ENCODE results near the gene HCFC2. TPM values are rescaled to one million over a fixed set of nuclear protein-coding genes. Genes with fewer than 3 reads are reported as not detected.
A peak's percentile ranks its signal among the peaks of the same experiment; 100 is the strongest.
"Not testable (repeated sequence)": the region's sequence is repeated elsewhere in the genome, so short reads cannot be mapped to it uniquely, and the experiment has no call there.

The HCFC2 gene
- total RNA-seq, 2 donors from 2014 or later, result 14.5 to 15.8 TPM

DNA sequence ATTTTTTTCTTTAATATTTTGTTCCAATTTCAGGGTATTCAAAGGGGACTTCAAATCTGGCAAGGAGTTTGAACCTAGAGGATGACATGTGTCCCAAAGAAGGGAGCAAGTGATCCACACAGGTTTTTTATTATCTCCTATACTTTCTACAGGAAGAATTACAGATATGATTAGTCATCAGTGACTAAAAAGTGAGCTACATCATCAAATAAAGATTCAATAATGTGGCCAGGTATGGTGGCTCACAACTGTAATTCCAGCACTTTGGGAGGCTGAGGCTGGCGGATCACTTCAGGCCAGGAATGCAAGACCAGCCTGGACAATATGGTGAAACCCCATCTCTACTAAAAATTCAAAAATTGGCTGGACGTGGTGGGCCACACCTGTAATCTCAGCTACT is 38.6 kb upstream of the HCFC2 start:
- Histone ChIP-seq H3K4me3 (no peak overlapping the region), H3K4me1 (no peaks in the 10 kb centered on the region), H3K27ac (no peak overlapping the region), H3K36me3 (replicated peaks in 1 of 2; ENCODE audit: insufficient read depth in 1 of 2, low read depth in 2 of 2) (no peaks in the 10 kb centered on the region), H3K27me3 (no peaks in the 10 kb centered on the region), H3K9me3 (no peaks in the 10 kb centered on the region)
- WGBS, 2 donors, result 92 to 97% methylated on average over 2 of the region's 2 CpGs
- no peak for TF ChIP-seq POLR2A (IDR thresholded peaks at IDR 0.05)
- TF ChIP-seq CTCF (IDR thresholded peaks at IDR 0.05), result no peak
- DNase-seq, result no peak
- no peak for ATAC-seq
- intact Hi-C loops (cut with DNase I), result no loop called here

GRCh38 chr12:104026841-104027599 is 37.3 kb upstream of the HCFC2 start:
- no peaks in the 10 kb centered on the region for H3K4me1 ChIP-seq
- H3K9me3 ChIP-seq, result no peaks in the 10 kb centered on the region
- no peaks in the 10 kb centered on the region for H3K36me3 ChIP-seq (replicated peaks in 1 of 2; ENCODE audit: insufficient read depth in 1 of 2, low read depth in 2 of 2)
- WGBS, 2 donors, result 54 to 57% methylated on average over 5 of the region's 5 CpGs
- no peaks in the 10 kb centered on the region for H3K27me3 ChIP-seq
- intact Hi-C loops (cut with DNase I), result no loop called here
- H3K27ac ChIP-seq, result no peak overlapping the region
- DNase-seq (no peak), ATAC-seq (no peak)
- TF ChIP-seq POLR2A (IDR thresholded peaks at IDR 0.05) (no peak), CTCF (IDR thresholded peaks at IDR 0.05) (no peak)
- no peak overlapping the region for H3K4me3 ChIP-seq

DNA sequence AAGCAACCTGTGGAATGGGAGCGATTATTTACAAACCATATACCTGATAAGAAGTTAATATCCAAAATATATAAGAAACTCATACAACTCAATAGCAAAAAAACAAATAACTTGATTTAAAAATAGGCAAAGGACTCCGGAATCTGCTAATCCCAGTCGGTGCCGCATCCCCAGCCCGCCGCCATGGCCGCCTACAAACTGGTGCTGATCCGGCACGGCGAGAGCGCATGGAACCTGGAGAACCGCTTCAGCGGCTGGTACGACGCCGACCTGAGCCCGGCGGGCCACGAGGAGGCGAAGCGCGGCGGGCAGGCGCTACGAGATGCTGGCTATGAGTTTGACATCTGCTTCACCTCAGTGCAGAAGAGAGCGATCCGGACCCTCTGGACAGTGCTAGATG is 33.7 kb upstream of the HCFC2 start:
- DNase-seq; H3K27me3 ChIP-seq; H3K4me1 ChIP-seq; H3K27ac ChIP-seq; H3K36me3 ChIP-seq (replicated peaks in 1 of 2; ENCODE audit: insufficient read depth in 1 of 2, low read depth in 2 of 2); H3K9me3 ChIP-seq; intact Hi-C loops (cut with DNase I); H3K4me3 ChIP-seq: not testable (repeated sequence)
- peak; percentile 45 for ATAC-seq
- 91% methylated on average over 11 of the region's 27 CpGs for WGBS, 2 donors

DNA sequence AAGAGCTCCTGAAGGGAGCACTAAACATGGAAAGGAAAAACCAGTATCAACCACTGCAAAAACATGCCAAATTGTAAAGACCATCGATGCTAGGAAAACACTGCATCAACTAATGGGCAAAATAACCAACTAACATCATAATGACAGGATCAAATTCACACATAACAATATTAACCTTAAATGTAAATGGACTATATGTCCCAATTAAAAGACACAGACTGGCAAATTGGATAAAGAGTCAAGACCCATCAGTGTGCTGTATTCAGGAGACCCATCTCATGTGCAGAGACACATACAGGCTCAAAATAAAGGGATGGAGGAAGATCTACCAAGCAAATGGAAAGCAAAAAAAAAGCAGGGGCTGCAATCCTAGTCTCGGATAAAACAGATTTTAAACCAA is 28.2 kb upstream of the HCFC2 start:
- H3K27ac ChIP-seq, DNase-seq: not testable (repeated sequence)

DNA sequence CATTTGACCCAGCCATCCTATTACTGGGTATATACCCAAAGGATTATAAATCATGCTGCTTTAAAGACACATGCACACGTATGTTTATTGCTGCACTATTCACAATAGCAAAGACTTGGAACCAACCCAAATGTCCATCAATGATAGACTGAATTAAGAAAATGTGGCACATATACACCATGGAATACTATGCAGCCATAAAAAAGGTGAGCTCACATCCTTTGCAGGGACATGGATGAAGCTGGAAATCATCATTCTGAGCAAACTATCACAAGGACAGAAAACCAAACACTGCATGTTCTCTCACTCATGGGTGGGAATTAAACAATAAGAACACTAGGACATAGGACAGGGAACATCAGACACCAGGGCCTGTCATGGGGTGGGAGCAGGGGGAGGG is 24.6 kb upstream of the HCFC2 start:
- H3K9me3 ChIP-seq; ATAC-seq; H3K4me1 ChIP-seq; DNase-seq; intact Hi-C loops (cut with DNase I); H3K36me3 ChIP-seq (replicated peaks in 1 of 2; ENCODE audit: insufficient read depth in 1 of 2, low read depth in 2 of 2); H3K4me3 ChIP-seq; H3K27me3 ChIP-seq; H3K27ac ChIP-seq: not testable (repeated sequence)
- WGBS, 2 donors, result 59 to 67% methylated on average over 1 of the region's 1 CpG

More for the DNA sequence above, 28.2 kb upstream of the HCFC2 start:
- intact Hi-C loops (cut with DNase I); H3K9me3 ChIP-seq; H3K4me3 ChIP-seq; H3K27me3 ChIP-seq; ATAC-seq; H3K4me1 ChIP-seq; H3K36me3 ChIP-seq (replicated peaks in 1 of 2; ENCODE audit: insufficient read depth in 1 of 2, low read depth in 2 of 2): not testable (repeated sequence)
- 76 to 79% methylated on average over 2 of the region's 2 CpGs for WGBS, 2 donors

GRCh38 chr12:104042580-104042979 is 21.8 kb upstream of the HCFC2 start:
- DNase-seq, result no peak
- no peaks in the 10 kb centered on the region for H3K36me3 ChIP-seq (replicated peaks in 1 of 2; ENCODE audit: insufficient read depth in 1 of 2, low read depth in 2 of 2)
- intact Hi-C loops (cut with DNase I), result no loop called here
- WGBS, 2 donors, result 65 to 71% methylated on average over 1 of the region's 1 CpG
- ATAC-seq, result no peak
- no peak overlapping the region for H3K4me3 ChIP-seq
- no peaks in the 10 kb centered on the region for H3K9me3 ChIP-seq
- no peaks in the 10 kb centered on the region for H3K27me3 ChIP-seq
- no peaks in the 10 kb centered on the region for H3K4me1 ChIP-seq
- TF ChIP-seq CTCF (IDR thresholded peaks at IDR 0.05) (no peak), POLR2A (IDR thresholded peaks at IDR 0.05) (no peak)
- no peak overlapping the region for H3K27ac ChIP-seq
